ENCODE data around the gene GOSR2. TPM values are rescaled to one million over a fixed set of nuclear protein-coding genes. Genes with fewer than 3 reads are reported as not detected.
"Not testable (repeated sequence)": the region's sequence is repeated elsewhere in the genome, so short reads cannot be mapped to it uniquely, and the experiment has no call there.

Gene GOSR2
- total RNA-seq, 1 donor from 2014 or later: 78.0 TPM

GRCh38 chr17:46917041-46917440, 5.9 kb upstream of the GOSR2 start:
- no peak for DNase-seq
- TF ChIP-seq CTCF (IDR thresholded peaks at IDR 0.05): no peak
- H3K36me3 Mint-ChIP-seq (ENCODE audit: low read depth): no peaks in the 10 kb centered on the region
- peaks cover 4% of the 10 kb centered on the region for H3K27me3 Mint-ChIP-seq
- H3K9me3 Mint-ChIP-seq: no peaks in the 10 kb centered on the region
- intact Hi-C loops (cut with micrococcal nuclease): no loop called here
- ATAC-seq (ENCODE audit: low read depth): no peak
- H3K27ac Mint-ChIP-seq: no peak overlapping the region
- H3K4me3 Mint-ChIP-seq: no peak overlapping the region
- ChIA-PET POLR2A (no interaction called here), CTCF (no interaction called here)
- H3K4me1 Mint-ChIP-seq: peaks cover 2% of the 10 kb centered on the region

DNA sequence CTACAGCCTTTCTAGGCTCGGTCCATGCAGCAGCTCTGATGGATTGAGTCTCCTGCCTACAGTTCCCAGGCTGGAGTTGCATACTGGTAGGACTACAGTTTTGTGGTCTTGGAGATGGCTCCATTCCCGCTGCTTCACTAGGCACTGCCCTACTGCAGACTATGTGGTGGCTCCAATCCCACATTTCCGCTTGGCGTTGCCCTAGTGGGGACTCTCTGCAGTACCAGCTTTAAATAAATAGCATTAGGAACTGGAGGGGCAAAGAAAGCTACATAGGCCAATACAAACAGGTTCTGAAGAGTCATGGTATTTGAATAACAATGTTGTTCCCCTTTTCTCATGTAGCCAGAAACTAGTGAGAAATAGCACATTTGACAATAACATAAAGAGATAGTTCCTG, 5.4 kb upstream of the GOSR2 start:
- peaks cover 5% of the 10 kb centered on the region for H3K4me1 Mint-ChIP-seq
- no peak overlapping the region for H3K27ac Mint-ChIP-seq
- no peaks in the 10 kb centered on the region for H3K9me3 Mint-ChIP-seq
- ChIA-PET POLR2A (no interaction called here), CTCF (no interaction called here)
- H3K36me3 Mint-ChIP-seq (ENCODE audit: low read depth): peaks cover 1% of the 10 kb centered on the region
- intact Hi-C loops (cut with micrococcal nuclease): no loop called here
- TF ChIP-seq CTCF (IDR thresholded peaks at IDR 0.05): no peak
- peaks cover 4% of the 10 kb centered on the region for H3K27me3 Mint-ChIP-seq
- no peak for ATAC-seq (ENCODE audit: low read depth)
- no peak for DNase-seq
- no peak overlapping the region for H3K4me3 Mint-ChIP-seq

DNA sequence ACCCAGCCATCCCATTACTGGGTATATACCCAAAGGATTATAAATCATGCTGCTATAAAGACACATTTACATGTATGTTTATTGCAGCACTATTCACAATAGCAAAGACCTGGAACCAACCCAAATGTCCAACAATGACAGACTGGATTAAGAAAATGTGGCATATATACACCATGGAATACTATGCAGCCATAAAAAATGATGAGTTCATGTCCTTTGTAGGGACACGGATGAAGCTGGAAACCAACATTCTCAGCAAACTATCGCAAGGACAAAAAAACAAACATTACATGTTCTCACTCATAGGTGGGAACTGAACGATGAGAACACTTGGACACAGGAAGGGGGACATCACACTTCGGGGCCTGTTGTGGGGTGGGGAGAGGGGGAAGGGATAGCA, 998 bp upstream of the GOSR2 start:
- Mint-ChIP-seq H3K36me3 (ENCODE audit: low read depth) (peaks cover 11% of the 10 kb centered on the region), H3K27ac (peak overlapping the region; percentile 59), H3K4me3 (peak overlapping the region; percentile 71), H3K4me1 (peaks cover 43% of the 10 kb centered on the region)
- POLR2A ChIA-PET; H3K27me3 Mint-ChIP-seq; H3K9me3 Mint-ChIP-seq; DNase-seq; ATAC-seq (ENCODE audit: low read depth); CTCF ChIA-PET: not testable (repeated sequence)
- intact Hi-C loops (cut with micrococcal nuclease): loop anchor here (2.0 to 5.0 kb wide), 3 partner anchors 17 to 785 kb away; partner anchors contain the start of gene WNT9B

GRCh38 chr17:46922487-46922803, 515 bp upstream of the GOSR2 start:
- Mint-ChIP-seq H3K4me3 (peak overlapping the region; percentile 91), H3K36me3 (ENCODE audit: low read depth) (peaks cover 14% of the 10 kb centered on the region), H3K4me1 (peaks cover 47% of the 10 kb centered on the region), H3K27me3 (peaks cover 2% of the 10 kb centered on the region), H3K9me3 (no peaks in the 10 kb centered on the region), H3K27ac (peak overlapping the region; percentile 100)
- ChIA-PET POLR2A (no interaction called here), CTCF (no interaction called here)
- ATAC-seq (ENCODE audit: low read depth): no peak
- TF ChIP-seq CTCF (IDR thresholded peaks at IDR 0.05): no peak
- intact Hi-C loops (cut with micrococcal nuclease): loop anchor here (2.0 to 5.0 kb wide), 3 partner anchors 16 to 785 kb away; partner anchors contain the start of gene WNT9B
- DNase-seq: no peak

DNA sequence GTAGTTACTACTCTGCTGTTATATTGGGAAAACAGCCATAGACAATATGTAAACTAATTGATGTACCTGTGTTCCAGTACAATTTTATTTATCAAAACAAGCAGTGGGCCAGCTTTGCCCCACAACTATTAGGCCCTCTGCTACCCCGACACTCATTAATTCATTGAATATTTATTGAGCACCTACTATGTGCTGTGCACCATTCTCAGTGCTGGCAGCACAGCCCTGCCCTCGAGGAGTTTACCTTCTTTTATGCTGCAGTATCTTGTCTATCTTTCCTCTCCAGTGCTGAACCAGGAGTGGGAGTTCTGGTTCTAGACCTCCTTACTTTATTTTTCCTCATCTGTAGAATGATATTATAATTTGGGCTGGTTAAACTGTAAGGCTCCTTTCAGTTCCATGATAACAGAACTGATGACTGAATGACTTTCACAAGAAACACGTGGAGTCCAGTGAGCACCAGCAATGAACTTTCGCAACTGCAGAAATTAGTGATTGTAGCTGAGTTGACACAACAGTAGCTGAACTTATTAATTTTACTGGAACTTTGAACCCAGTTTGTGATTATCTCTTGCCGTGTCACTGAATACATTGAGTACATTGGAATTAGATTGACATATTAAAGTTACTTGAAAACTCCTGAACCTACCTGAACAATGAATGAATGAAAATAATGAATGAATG, 2.4 kb downstream of the GOSR2 start:
- Mint-ChIP-seq H3K27ac (no peak overlapping the region), H3K4me3 (peak overlapping the region; percentile 13), H3K9me3 (no peaks in the 10 kb centered on the region), H3K36me3 (ENCODE audit: low read depth) (peaks cover 28% of the 10 kb centered on the region), H3K4me1 (peaks cover 55% of the 10 kb centered on the region), H3K27me3 (no peaks in the 10 kb centered on the region)
- no peak for ATAC-seq (ENCODE audit: low read depth)
- intact Hi-C loops (cut with micrococcal nuclease): no loop called here
- CTCF ChIA-PET: no interaction called here
- DNase-seq: no peak
- TF ChIP-seq CTCF (IDR thresholded peaks at IDR 0.05): no peak
- POLR2A ChIA-PET: no interaction called here

Measured in activated B cell treated with CpG ODN at 0.5 μM for 24 hours (primary cell).